HG03575 (cell line): Measurements from ENCODE around the gene IMMP2L.
"Not testable (repeated sequence)": the region's sequence is repeated elsewhere in the genome, so short reads cannot be mapped to it uniquely, and the experiment has no call there.

Source experiments
- ATAC-seq: cut with Tn5 transposase; IDR thresholded peaks from one replicate; pipeline ENCODE4 v1.9.1; 2021; ENCODE audit not compliant: unreplicated experiment, insufficient number of reproducible peaks, low FRiP score; ENCODE audit errors: extremely low read depth

Gene IMMP2L

DNA sequence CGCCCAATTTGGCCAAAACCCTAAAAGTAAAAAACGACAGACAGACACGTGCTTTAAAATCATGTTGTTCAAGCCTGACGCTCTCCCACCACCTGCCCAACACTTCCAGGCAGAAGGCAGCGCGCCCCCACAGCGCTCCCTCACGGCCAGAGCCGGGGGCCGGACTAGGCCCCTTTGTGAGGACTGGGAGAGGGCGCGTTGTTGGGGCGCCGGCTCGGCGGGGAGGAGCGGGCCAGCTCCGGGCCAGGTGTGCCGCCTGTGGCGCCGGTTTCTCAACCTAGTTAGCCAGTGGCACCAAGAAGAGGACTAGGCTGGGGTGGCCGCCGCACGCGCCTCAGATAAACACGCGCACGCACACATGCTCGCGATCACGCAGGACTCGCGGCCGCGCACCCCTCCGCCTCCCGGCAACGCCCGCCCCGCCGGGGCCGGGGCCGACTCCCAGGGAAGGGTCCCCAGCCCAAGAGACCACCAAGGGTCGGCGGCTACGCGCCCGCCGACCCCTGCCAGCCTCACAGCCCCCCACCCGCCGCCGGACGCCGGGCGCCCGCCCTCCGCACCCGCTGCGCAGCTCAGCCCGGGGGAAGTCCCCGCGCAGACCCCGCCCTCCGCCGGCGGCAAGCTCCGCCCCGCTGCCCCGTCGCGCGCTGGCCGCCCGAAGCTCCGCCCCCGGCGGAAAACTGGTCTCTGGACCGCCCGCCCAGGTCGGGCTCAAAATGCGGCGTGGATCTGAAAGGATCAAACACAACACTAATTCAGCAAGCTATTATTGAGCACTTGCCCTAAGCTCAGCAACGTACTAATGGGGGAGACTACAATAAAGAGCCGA is at the start of gene IMMP2L:
Gene IMMP2L (minus strand): TSS at position 589 of the 829 bp plus-strand sequence.
- ATAC-seq: peak; percentile 48

DNA sequence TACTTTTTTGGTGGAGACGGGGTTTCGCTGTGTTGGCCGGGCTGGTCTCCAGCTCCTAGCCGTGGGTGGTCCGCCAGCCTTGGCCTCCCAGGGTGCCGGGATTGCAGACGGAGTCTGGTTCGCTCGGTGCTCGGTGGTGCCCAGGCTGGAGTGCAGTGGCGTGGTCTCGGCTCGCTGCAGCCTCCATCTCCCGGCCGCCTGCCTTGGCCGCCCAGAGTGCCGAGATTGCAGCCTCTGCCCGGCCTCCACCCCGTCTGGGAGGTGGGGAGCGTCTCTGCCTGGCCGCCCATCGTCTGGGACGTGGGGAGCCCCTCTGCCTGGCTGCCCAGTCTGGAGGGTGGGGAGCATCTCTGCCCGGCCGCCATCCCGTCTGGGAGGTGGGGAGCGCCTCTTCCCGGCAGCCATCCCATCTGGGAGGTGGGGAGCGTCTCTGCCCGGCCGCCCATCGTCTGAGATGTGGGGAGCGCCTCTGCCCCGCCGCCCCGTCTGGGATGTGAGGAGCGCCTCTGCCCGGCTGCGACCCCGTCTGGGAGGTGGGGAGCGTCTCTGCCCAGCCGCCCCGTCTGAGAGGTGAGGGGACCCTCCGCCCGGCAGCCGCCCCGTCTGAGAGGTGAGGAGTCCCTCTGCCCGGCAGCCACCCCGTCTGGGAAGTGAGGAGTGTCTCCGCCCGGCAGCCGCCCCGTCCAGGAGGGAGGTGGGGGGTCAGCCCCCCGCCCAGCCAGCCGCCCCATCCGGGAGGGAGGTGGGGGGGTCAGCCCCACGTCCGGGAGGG is 47.4 kb upstream of the IMMP2L start:
- not testable (repeated sequence) for ATAC-seq

DNA sequence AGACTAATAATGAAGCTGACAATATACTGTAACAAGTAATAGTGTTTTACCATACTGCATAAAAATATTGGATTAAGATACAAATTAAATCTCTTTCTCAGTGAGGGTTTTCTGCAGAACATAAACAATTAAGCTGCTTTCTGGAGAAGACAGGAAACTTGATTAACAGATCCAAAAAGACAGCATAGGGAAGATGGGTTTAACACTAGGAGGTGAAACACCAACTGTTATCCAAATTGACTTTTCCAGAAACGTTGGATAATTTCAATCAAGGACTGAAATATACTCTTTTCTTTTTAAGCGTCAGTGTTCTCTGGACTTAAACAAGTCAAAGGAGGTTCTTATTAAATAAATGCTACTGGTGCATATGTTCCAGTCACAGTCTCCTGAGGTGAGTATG is 45.3 kb upstream of the IMMP2L start:
- no peak for ATAC-seq

GRCh38 chr7:111605246-111605645 is 43.0 kb upstream of the IMMP2L start:
- no peak for ATAC-seq

DNA sequence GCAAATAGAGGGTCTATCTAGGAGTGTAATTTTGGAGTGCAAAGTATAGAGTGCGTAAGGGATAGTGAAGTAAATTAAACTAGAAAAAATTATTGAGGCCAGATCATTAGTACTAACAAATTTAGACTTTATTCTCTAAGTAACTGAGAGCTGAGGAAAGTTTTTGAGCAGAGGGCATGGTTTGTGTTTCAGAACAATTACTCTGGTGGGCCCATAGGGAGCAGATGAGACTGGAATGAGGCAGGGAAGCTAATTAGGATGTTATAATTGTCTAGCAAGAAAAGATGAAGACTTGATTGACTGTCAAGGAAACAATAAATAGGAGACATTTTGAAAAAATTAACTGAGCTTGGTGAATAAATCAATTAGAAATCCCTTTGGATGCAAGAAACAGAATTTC is 37.8 kb upstream of the IMMP2L start:
- ATAC-seq: no peak

DNA sequence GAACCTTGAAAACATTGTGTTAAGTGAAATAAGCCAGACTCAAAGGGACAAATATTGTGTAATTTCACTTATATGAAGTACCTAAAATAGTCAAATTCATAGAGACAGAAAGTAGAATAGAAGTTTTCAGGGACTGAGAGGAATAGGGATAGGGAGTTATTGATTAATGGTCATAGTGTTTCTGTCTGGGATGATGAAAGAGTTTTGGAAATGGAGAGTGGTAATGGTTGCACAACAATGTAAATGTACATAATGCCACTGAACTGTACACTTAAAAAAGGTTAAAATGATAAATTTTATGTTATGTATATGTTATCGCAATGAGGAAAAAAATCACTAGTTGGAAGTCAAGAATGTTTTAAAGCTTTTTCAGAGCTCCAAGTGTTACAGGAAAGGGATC is 33.5 kb upstream of the IMMP2L start:
- no peak for ATAC-seq

- ATAC-seq: no peak
Observed at GRCh38 chr7:111594602-111595001, 32.3 kb upstream of the IMMP2L start.

DNA sequence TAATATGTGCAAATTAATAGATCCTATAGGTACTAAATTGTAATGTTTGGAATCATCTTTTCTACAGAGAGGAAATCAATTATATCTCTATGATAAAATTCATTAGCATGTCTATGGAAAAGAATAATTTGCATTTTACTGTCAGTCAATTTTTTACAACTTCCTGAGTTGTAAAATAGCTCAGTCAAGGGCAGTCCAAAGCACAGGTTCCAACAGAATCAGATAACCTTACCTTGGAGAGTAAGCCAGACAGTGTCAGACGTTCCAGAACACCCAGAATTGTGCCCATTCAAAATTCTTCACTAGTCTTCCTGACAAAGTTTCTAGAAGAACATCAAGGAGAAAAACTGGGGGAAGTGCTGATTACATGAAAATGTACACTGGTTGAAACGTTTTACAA is 31.1 kb upstream of the IMMP2L start:
- ATAC-seq: no peak

GRCh38 chr7:111588065-111588433 is 25.8 kb upstream of the IMMP2L start:
- no peak for ATAC-seq

DNA sequence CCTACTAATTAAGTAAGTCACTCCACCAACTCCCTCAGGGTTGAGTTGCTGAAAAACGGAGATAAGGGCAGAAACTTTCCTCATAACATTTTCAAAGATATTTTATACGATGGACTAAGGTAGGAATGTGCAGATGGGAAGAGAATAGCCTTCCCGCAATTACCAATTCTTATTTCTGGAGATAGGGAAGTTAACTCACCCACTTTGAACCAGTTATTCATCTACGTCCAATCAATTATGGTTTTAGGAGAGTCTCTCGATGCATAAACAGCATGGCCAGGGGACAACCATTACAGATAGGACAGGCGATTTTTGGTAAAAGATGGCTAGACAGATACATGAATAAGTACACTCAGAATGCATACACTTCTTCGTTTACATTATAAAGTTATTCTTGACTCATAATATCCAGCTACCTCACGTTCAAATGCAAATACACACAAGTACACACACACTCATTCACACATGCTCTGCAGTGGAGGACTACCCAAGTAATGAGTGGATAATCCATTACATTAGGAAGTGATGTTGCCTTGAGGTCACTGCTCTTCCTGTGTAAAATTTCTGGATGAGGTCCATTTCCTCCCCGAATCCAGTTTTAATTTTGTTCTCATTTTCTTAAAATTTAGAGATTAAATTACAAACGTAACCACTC is 25.2 kb upstream of the IMMP2L start:
- ATAC-seq: no peak

GRCh38 chr7:111586711-111587409 is 24.6 kb upstream of the IMMP2L start:
- no peak for ATAC-seq

- ATAC-seq: not testable (repeated sequence)
Observed at GRCh38 chr7:111581784-111582488, 19.6 kb upstream of the IMMP2L start.

DNA sequence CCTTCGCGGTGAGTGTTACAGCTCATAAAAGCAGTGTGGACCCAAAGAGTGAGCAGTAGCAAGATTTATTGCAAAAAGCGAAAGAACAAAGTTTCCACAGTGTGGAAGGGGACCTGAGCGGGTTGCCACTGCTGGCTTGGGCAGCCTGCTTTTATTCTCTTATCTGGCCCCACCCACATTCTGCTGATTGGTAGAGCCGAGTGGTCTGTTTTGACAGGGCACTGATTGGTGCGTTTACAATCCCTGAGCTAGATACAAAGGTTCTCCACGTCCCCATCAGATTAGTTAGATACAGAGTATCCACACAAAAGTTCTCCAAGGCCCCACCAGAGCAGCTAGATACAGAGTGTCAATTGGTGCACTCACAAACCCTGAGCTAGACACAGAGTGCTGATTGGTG is 18.9 kb upstream of the IMMP2L start:
- ATAC-seq: not testable (repeated sequence)

DNA sequence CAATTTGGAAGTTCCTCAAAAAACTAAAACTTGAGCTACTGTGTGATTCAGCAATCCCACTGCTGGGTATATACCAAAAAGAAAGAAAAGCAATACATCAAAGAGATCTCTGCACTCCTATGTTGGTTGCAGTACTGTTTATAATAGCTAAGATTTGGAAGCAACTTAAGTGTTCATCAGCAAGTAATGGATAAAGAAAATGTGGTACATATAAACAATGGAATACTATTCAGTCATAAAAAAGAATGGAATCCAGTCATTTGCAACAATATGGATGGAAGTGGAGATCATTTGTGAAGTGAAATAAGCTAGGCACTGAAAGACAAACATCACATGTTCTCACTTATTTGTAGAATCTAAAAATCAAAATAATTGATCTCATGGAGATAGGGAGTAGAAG is 16.5 kb upstream of the IMMP2L start:
- no peak for ATAC-seq

- ATAC-seq: no peak
Observed at GRCh38 chr7:111571720-111572119, 9.4 kb upstream of the IMMP2L start.

- no peak for ATAC-seq
Observed at GRCh38 chr7:111568870-111569462, 6.7 kb upstream of the IMMP2L start.

DNA sequence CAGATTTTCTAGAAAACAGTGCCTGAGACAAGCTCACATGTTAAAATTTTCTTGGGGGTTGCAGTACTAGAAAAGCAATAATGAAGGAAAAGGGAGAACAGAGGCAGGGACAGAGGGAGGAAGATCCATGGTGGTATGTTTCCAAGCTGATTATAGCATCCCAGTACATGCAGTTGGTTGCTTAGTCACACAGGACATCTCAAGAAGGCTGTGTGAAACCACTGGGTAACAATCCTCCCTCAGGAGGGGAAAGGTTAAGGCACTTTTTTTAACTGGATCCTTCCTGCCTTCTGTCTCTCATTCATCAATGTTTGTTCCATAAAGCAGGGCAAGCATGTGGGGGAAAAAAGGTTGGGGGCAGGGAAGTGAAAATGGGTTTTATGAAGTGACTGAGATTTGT is 6.1 kb upstream of the IMMP2L start:
- ATAC-seq: no peak

DNA sequence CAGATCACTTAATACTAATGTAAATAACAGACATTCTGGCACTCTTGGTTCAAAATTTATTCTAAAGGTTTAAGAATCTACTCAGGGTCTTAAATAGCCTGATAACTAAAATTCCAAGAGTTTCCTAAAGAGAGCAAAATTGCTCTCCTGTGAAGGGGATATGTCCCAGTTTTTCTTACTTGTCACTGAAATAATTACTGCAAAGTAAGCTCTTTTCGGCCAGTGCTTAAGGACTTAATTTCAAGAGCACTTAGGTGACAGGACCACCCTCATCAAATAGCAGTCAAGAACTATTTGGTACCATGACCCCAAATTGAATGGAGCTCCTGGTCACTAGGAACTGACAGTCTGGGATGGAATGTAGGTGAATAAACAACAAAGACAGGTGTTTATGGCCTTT is 1.8 kb upstream of the IMMP2L start:
- ATAC-seq: no peak

DNA sequence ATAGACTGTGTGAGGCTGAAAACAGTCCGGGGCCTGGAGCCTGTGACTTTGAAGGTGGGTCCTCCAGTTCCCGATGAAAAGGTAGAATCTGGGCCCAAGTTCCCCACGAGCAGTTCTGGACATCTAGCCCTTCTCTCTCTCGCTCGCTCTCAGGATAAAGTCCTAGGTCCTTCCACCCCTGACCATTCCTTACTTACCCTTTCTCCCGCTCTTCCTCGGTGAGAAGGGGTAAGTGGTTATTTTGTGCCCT is 713 bp downstream of the IMMP2L start:
- ATAC-seq: no peak
